T follicular helper cell (primary cell): Measurements from ENCODE around the gene CIB4.

Source experiments
- DNase-seq: peaks from one replicate; pipeline ENCODE4 v3.0.0-alpha.2; 2020; ENCODE audit warnings: low read depth

Gene CIB4

DNA sequence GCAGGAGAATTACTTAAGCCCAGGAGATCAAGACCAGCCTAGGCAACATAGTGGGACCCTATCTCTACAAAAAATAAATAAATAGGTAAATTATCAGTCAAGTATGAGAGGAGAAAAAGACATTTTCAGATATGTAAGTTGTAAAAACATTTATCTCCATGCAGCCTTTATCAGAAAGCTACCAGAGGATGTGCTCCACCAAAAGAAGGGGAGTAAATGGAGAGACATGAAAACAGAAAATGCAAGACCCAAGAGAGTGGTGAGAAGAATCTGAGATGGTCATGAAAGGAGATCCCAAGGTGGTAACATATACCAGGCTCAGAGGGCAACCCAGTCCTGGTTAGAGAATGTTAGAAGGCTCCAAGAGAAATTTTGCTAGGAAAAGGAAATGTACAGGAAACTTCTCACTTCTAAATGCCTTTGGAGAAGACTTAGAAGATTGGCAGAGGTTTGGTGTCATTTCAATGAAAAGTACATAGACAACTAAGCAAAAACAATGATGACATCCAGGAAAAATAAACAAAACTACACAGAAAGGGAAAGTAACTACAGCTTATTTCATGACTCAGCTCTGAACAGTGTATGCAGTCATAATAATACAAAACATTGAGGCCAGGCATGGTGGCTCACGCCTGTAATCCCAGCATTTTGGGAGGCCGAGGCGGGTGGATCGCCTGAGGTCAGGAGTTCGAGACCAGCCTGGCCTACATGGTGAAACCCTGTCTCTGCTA is 19.5 kb downstream of the CIB4 start:
- no peak for DNase-seq

DNA sequence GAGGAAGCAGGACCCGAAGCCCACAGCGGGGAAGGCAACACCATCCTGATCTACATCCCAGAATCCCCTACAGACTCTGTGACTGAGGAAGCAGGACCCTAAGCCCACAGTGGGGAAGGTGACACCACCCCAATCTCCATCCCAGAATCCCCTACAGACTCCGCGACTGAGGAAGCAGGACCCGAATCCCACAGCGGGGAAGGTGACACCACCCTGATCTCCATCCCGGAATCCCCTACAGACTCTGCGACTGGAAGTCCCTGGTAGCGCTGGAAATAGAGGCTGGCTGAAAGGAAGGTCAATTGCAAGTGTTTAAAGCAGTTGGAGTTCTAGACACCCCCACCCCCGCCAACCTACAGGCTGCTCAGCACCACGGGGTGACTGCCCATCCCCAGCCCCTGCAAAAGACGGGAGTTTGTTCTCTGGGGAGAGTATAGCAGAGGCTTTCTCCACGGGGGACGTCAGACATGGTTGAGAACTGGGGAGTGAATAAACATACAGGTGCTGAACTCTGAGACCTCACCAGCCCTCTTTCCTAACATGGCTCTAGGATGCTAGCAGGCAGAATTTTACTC is 21.0 kb downstream of the CIB4 start:
- DNase-seq: no peak

DNA sequence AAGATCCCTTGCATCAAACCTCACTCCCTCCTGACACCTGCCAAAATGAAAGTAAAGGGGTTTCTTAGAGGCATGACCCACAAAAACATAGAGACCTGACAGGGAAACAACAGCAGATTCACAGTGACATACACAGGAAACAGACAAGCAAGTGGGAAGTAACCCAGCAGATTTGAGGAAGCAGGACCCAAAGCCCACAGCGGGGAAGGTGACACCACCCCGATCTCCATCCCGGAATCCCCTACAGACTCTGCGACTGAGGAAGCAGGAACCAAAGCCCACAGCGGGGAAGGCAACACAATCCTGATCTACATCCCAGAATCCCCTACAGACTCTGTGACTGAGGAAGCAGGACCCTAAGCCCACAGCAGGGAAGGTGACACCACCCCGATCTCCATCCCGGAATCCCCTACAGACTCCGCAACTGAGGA is 21.6 kb downstream of the CIB4 start:
- no peak for DNase-seq

GRCh38 chr2:26619096-26619495 is 22.1 kb downstream of the CIB4 start:
- DNase-seq: no peak

GRCh38 chr2:26618611-26619010 is 22.6 kb downstream of the CIB4 start:
- DNase-seq: no peak

- no peak for DNase-seq
Observed at GRCh38 chr2:26617588-26618083, 23.5 kb downstream of the CIB4 start.

GRCh38 chr2:26616706-26617587 is 24.2 kb downstream of the CIB4 start:
- no peak for DNase-seq

DNA sequence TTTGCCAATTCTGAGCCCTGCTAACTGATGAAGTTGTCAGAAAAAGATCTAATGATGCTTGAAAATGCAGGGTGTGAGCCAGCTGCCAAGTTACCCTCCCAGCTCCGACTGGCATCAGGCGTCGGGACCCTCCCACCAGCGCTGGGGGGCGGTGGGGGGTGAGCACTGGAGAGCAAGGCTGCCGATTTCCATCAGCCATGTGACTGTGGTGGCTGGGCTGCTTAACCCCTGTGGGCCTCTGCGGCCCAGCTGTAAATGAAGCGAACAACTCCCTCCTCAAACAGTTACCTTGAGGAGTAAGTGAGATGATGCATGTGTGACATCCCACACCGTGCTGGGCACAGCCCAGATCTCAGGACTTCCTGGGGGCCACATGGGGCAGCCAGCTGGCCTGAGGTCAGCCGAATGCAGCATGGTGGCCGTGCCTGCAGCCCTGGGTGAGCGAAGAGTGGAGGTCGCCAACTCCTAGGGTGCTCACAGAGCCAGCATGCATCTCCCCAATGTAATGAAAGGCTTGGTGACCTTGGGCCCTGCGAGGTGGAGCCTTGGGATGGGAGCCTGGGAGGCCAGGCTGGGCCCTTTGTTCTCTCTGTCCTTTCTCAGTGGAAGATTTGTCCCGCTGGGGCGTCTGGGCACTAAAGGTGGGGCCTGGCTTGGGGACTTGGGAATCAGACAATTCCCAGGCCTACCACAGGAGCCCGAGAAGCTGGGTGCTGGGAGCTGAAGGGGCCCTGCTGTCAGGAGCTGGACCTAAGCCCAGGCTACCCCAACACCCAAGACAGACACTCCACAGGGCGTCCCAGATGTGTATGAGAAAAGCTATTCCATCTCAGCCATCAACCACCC is 25.1 kb downstream of the CIB4 start:
- DNase-seq: no peak

- no peak for DNase-seq
Observed at GRCh38 chr2:26615336-26615859, 25.8 kb downstream of the CIB4 start.

GRCh38 chr2:26614216-26615138 is 26.7 kb downstream of the CIB4 start:
- no peak for DNase-seq

DNA sequence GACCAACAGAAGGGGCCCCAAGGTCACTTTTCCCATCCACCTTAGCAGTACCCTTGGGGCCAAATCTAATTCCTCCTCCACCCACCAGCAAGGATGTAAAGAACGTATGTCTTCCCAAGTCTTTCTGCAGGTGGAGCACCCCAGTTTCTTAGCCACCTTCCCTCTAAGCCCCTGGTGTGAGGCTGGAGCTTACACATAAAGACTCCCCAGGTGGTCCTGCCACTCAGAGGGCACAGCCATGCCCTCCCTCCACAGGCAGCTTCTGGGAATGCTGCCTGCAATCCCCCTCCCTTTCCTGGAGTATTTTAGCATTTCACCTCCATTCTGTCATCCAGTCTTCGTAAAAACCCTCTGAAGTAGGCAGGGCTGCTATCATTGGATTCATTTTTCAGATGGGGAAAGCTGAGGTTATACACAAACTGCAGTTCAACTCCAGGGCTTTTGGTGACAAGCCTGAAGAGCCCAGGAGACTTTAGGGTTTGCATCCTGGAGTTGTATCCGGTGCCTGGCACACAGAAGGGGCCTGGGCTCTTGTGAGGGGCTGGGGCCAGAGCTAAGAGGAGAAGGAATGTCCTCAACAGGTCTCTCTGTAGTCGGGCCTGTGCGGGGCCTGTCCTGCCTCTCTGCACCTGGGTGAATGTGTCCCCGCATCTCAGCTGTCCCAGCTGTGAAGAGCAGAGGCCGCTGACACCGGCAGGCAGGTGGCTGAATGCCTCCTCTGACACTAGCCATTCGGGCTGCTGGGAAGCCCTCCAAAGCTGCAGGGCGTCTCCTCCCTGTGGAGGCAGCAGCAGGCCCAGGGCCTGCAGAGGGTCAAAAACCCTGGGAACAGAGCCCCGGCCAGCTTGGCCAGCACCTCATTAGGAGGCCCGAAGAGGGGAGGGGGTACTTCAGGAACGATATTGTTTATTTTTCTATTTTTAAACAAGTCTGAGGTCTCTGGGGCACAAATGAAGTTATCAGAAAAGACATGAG is 27.6 kb downstream of the CIB4 start:
- DNase-seq: no peak

- no peak for DNase-seq
Observed at GRCh38 chr2:26612522-26613240, 28.5 kb downstream of the CIB4 start.

GRCh38 chr2:26612034-26612433 is 29.1 kb downstream of the CIB4 start:
- no peak for DNase-seq

DNA sequence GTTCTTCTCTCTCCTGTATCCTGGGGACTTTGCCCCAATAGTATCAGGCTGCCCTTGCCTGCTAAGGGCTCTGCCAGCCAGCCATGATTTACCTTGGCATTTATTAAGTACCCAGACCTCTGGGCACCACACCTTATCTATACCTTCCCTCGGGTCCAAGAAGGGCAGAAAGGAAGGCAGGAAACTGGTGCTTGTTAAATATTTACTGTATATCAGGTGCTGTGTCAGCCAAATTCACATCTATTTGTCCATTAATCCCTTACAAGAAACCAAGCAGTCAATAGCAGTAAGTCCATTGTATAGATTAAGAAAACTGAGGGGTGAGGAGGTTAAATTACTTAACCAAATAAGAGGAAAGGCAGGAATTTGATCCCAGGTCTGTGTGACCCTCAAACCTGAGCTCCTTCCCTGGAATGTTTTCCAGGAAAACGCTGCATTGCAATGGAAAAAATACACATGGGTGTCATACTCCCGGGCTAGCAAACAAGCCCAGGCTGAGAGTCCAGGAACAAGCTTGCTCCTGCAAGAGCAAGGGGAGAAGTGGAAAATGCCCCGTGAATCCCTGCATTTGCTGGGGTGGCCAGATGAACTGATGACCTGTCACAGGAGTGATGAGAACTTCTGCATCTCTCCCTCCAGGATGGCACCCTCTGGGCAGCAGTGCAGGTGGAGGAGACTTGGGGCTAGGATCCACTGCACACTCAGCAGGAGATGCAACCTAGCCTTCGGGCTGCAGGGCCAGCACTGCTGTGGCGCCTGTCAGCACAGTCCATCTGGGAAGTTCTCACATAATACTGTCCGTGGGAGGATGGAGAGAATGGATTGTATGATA is 30.4 kb downstream of the CIB4 start:
- DNase-seq: no peak

GRCh38 chr2:26609839-26610277 is 31.3 kb downstream of the CIB4 start:
- DNase-seq: no peak

DNA sequence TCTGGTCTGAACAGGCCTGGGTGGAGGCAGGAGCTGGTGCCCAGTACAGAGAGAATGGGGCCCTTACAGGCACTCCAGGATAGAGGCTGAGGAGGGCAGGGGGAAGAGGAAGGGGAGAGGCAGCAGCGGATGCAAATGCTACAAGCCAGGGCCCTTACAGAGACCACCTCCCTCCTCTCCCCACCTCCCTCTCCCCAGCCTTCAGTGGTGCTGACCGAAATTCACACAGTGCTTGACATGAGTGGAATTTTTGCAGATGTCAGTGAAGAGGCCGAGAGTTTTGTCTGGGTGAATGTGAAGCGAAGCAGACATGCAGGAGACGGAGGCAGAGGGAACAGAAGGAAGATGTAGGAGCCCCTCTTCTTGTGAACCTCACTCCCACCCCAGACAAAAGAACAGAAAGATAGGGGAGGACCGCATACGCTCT is 31.9 kb downstream of the CIB4 start:
- no peak for DNase-seq

GRCh38 chr2:26608557-26608956 is 32.6 kb downstream of the CIB4 start:
- no peak for DNase-seq
